HepG2 (cell line): Measurements from ENCODE around the gene BST1. TPM values are rescaled to one million over a fixed set of nuclear protein-coding genes. Genes with fewer than 3 reads are reported as not detected.

Experiments
- ATAC-seq: fragments of 200-7000 bp; cut with Tn5 transposase; 3 replicates; pipeline ENCODE4 v1.9.1; 2020; ENCODE audit warnings: mild to moderate bottlenecking, moderate library complexity
- BruUV-seq: library from RNA; stranded (reverse); fragments of 400-500 nt; replicated peaks from 2 replicates; lab custom pipeline; 2021; lab: Mats Ljungman, UMichigan
- CTCF ChIA-PET: fragments of 300-600 bp; formaldehyde crosslinking; extraction: SDS; loops from one replicate; lab custom pipeline; 2021; ENCODE audit warnings: low total read pairs, inconsistent platforms, low intra/inter-chr PET ratio; lab: Yijun Ruan, JAX
- POLR2A ChIA-PET: fragments of 350-600 bp; sonication (Branson Sonifier 250); formaldehyde crosslinking; loops from one replicate; lab custom pipeline; 2020; ENCODE audit warnings: antibody characterized with exemption, inconsistent platforms; lab: Yijun Ruan, JAX
- DNase-seq: peaks from one replicate; pipeline ENCODE4 v3.0.0-alpha.2; 2015; ENCODE audit warnings: low spot score
- FAIRE-seq: peaks from 3 replicates; lab custom pipeline; 2011; peaks lifted over from hg19 to GRCh38; lab: Jason Lieb, UNC
- H2AFZ ChIP-seq: one replicate; pipeline ENCODE4 v1.6.1; 2011; ENCODE audit warnings: low read length, inconsistent platforms
- H3K27ac ChIP-seq: fragments of 300-600 bp; 3 replicates; pipeline ENCODE4 v1.8.0; 2011; ENCODE audit warnings: mixed run types, mild to moderate bottlenecking, mixed read lengths, low read length, inconsistent platforms; ENCODE audit not compliant: insufficient read depth; ENCODE audit errors: extremely low read length
- H3K27me3 ChIP-seq, 2 experiments: fragments of 200-600 bp in 1 of 2; 2 replicates in 1 of 2; 3 replicates in 1 of 2; pipeline versions ENCODE4 v1.6.0 to v1.8.0; 2011; ENCODE audit warnings: low read length in 2 of 2, mild to moderate bottlenecking in 2 of 2, moderate library complexity in 2 of 2, inconsistent platforms in 1 of 2; ENCODE audit not compliant: insufficient read depth in 2 of 2, control insufficient read depth in 1 of 2
- H3K36me3 ChIP-seq, 2 experiments: fragments of 200-600 bp in 1 of 2; replicated peaks in 1 of 2; 2 replicates in 1 of 2; 3 replicates in 1 of 2; pipeline versions ENCODE4 v1.5.1 to v1.8.0; 2011; ENCODE audit warnings: low read length in 2 of 2, inconsistent platforms in 1 of 2; ENCODE audit not compliant: insufficient read depth in 2 of 2, control insufficient read depth in 1 of 2
- H3K4me1 ChIP-seq: 2 replicates; pipeline ENCODE4 v1.5.1; 2012; ENCODE audit warnings: low read length, inconsistent platforms; ENCODE audit not compliant: insufficient read depth
- H3K4me2 ChIP-seq: 2 replicates; pipeline ENCODE4 v1.6.0; 2011; ENCODE audit warnings: low read depth, low read length, inconsistent platforms
- H3K4me3 ChIP-seq, 3 experiments: fragments of 200-600 bp in 1 of 3; sonication (generic), shearing (Covaris generic) in 1 of 3; replicated peaks in 1 of 3; 2 replicates each; pipeline ENCODE4 v1.5.1; 2011 to 2016; ENCODE audit warnings: low read length in 3 of 3, inconsistent platforms in 2 of 3, low read depth in 2 of 3, mild to moderate bottlenecking in 2 of 3, control low read depth in 1 of 3, mixed read lengths in 1 of 3; ENCODE audit not compliant: insufficient read depth in 1 of 3
- H3K79me2 ChIP-seq: one replicate; pipeline ENCODE4 v1.6.1; 2011; ENCODE audit warnings: low read length, inconsistent platforms; ENCODE audit not compliant: insufficient read depth
- H3K9ac ChIP-seq: 2 replicates; pipeline ENCODE4 v1.6.0; 2011; ENCODE audit warnings: mild to moderate bottlenecking, low read depth, low read length, inconsistent platforms; ENCODE audit not compliant: insufficient read depth
- H3K9me3 ChIP-seq: 2 replicates; pipeline ENCODE4 v1.5.1; 2012; ENCODE audit warnings: mild to moderate bottlenecking, low read length
- H4K20me1 ChIP-seq: 2 replicates; pipeline ENCODE4 v1.6.0; 2011; ENCODE audit warnings: inconsistent platforms, mild to moderate bottlenecking, low read length, moderate library complexity; ENCODE audit not compliant: insufficient read depth
- CENPT ChIP-seq: sonication (generic); formaldehyde crosslinking; IDR thresholded peaks from 2 replicates; pipeline ENCODE4 v1.8.0; 2022; ENCODE audit warnings: low read depth, mild to moderate bottlenecking, moderate library complexity, missing genetic modification reagents
- POLR2AphosphoS2 ChIP-seq: IDR thresholded peaks from 2 replicates; pipeline ENCODE4 v1.6.1; 2011; ENCODE audit warnings: low read depth, low read length, improper control_type of control experiment
- SNRNP70 ChIP-seq: fragments of 200-400 bp; formaldehyde crosslinking; IDR thresholded peaks from 2 replicates; pipeline ENCODE4 v1.6.1; 2017; ENCODE audit warnings: mild to moderate bottlenecking, low read depth, low read length, moderate library complexity
- TCF7L2 ChIP-seq: IDR thresholded peaks from 2 replicates; pipeline ENCODE4 v1.6.1; 2011; ENCODE audit warnings: mild to moderate bottlenecking, low read depth, low read length, moderate library complexity
- TSC22D2 ChIP-seq: sonication (generic); formaldehyde crosslinking; IDR thresholded peaks from 2 replicates; pipeline ENCODE4 v1.5.1; 2020; ENCODE audit warnings: missing genetic modification reagents, mild to moderate bottlenecking, borderline replicate concordance
- ZNF296 ChIP-seq: sonication (generic); formaldehyde crosslinking; conservative IDR thresholded peaks from 2 replicates; pipeline ENCODE4 v1.5.0; 2020; ENCODE audit warnings: mild to moderate bottlenecking, missing genetic modification reagents
- ZNF337 ChIP-seq: sonication (generic); formaldehyde crosslinking; IDR thresholded peaks from 2 replicates; pipeline ENCODE4 v1.5.1; 2020; ENCODE audit warnings: missing genetic modification reagents, low read depth, mild to moderate bottlenecking, borderline replicate concordance
- ZNF775 ChIP-seq: sonication (generic); formaldehyde crosslinking; IDR thresholded peaks from 2 replicates; pipeline ENCODE4 v1.4.0; 2020; ENCODE audit warnings: missing genetic modification reagents, mild to moderate bottlenecking, moderate library complexity, borderline replicate concordance
- ZSCAN29 ChIP-seq: sonication (generic); formaldehyde crosslinking; conservative IDR thresholded peaks from 2 replicates; pipeline ENCODE4 v1.4.0; 2020; ENCODE audit warnings: mild to moderate bottlenecking, missing genetic modification reagents
- WGBS: methylation state at CpG from one replicate; pipeline ENCODE4 v1.1.6; 2017; ENCODE audit warnings: low lambda C conversion rate; 5-methylcytosine and 5-hydroxymethylcytosine counted together
- in situ Hi-C: cut with HindIII; loops from 2 replicates; pipeline ENCODE4 v1.10.0; 2017; ENCODE audit warnings: low pct_unique_long_range_greater_than_20kb; ENCODE audit not compliant: extremely low pct_ligation_motif_present
- intact Hi-C: fragments of 100-400 bp; cut with micrococcal nuclease; formaldehyde crosslinking; loops from one replicate; pipeline ENCODE4 v1.10.0; 2022; ENCODE audit not compliant: unreplicated experiment
- polyA plus RNA-seq, 8 experiments: library from polyadenylated mRNA; depleted of rRNA in 3 of 8; stranded (reverse) in 7 of 8; unstranded in 1 of 8; fragments of >200 nt; fragmentation: Illumina TruSeq in 4 of 8; extraction: Trizol in 4 of 8; gene quantifications; 2 replicates each; pipeline versions ENCODE4 v1.2.1 to v1.2.3, GENCODE V29; 2011 to 2016; ENCODE audit warnings: low read depth in 4 of 8, missing spikeins in 1 of 8, mixed read lengths in 1 of 8; ENCODE audit not compliant: insufficient read depth in 1 of 8
- total RNA-seq, 5 experiments: library from RNA; depleted of rRNA; stranded (reverse); fragments of >200 nt; fragmentation: Illumina TruSeq; extraction: Trizol; gene quantifications; 2 replicates each; pipeline ENCODE4 v1.2.3, GENCODE V29; 2016; ENCODE audit warnings: low read depth in 1 of 5
- TF ChIP-seq, protein P1 (sequence below): sonication (generic); formaldehyde crosslinking; IDR thresholded peaks from 2 replicates; pipeline ENCODE4 v1.5.0; 2020; ENCODE audit warnings: missing genetic modification reagents
- TF ChIP-seq, protein P2 (sequence below): sonication (generic); formaldehyde crosslinking; IDR thresholded peaks from 2 replicates; pipeline ENCODE4 v1.8.0; 2022; ENCODE audit warnings: mild to moderate bottlenecking, missing genetic modification reagents, moderate library complexity
- TF ChIP-seq, protein P3 (sequence below): sonication (generic); formaldehyde crosslinking; IDR thresholded peaks from 2 replicates; pipeline ENCODE4 v1.8.1; 2023; ENCODE audit warnings: mild to moderate bottlenecking, moderate library complexity, missing genetic modification reagents
- TF ChIP-seq, protein P4 (sequence below): sonication (generic); formaldehyde crosslinking; IDR thresholded peaks from 2 replicates; pipeline ENCODE4 v1.4.0; 2020; ENCODE audit warnings: missing genetic modification reagents, mild to moderate bottlenecking, borderline replicate concordance

BST1 gene
- total and polyA plus RNA-seq, 2 of the 13 experiments (the other 11 are each of a cell fraction or from before 2014, with no cell fraction given): 0.09 to 0.49 TPM

DNA sequence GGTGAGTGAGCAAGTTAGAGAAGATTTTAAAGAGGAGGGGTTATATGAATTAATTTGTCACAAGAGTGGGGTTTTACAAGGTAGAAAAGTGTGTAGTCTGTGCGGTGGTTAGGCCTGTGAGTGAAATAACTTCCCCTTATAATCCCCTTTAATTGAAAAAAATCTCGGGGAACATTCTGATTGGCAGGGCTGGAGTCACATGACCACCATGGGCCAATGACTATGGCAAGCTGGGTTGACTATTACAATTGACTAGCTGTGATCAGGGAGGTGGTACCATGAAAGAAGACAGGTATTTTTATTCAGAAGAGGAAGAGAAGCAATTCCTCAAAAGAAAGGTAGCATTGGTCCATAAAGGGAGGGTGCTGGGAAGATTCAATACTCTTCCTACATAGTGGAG, 48.3 kb downstream of the BST1 start:
- Histone ChIP-seq H3K27me3 (peaks cover 2 to 7% of the 10 kb centered on the region in 2 experiments; a peak in 2 of 5 replicates), H3K4me3 (no peak overlapping the region), H3K27ac (no peak overlapping the region), H4K20me1 (no peaks in the 10 kb centered on the region), H3K4me1 (no peaks in the 10 kb centered on the region), H3K4me2 (no peak overlapping the region), H3K9me3 (no peaks in the 10 kb centered on the region), H3K79me2 (no peaks in the 10 kb centered on the region)
- CTCF ChIA-PET: no interaction called here
- BruUV-seq: no TSS peak
- intact Hi-C loops: no loop called here
- no peak for DNase-seq
- TF ChIP-seq POLR2AphosphoS2: no peak
- TF ChIP-seq, all 625 proteins: peak for 0
- in situ Hi-C loops: no loop called here
- H3K9ac ChIP-seq: no peak overlapping the region
- no peak for ATAC-seq
- no peaks in the 10 kb centered on the region for H3K36me3 ChIP-seq
- FAIRE-seq: no peak
- no peak overlapping the region for H2AFZ ChIP-seq
- POLR2A ChIA-PET: no interaction called here
- 7% methylated on average over 2 of the region's 2 CpGs for WGBS

DNA sequence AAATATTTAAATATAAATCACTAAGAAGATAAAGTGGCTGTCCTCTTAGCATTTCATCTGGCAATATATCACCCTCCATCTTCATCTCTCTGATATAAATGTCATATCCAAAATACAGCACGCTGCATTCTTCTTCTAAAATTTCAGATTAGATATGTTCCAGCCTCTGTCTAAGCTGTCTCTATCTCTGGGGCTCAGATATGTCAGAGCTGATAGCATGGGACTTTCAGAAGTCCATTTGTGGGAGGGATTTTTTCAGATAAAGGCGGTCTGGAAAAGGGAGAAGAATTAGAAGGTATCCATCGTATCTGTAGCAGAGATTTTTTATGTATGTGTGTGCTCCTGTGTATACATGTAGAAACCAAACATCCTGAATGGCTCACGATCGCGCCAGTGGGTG, 50.2 kb downstream of the BST1 start:
- no TSS peak for BruUV-seq
- POLR2A ChIA-PET: no interaction called here
- peaks cover 5% of the 10 kb centered on the region; the same call in 1 of the 2 replicates for H3K4me1 ChIP-seq
- peaks cover 2 to 7% of the 10 kb centered on the region in 2 experiments; a peak in 2 of 5 replicates for H3K27me3 ChIP-seq
- H3K9me3 ChIP-seq: no peaks in the 10 kb centered on the region
- no peaks in the 10 kb centered on the region for H3K79me2 ChIP-seq
- WGBS: 34% methylated on average over 6 of the region's 6 CpGs
- H3K27ac ChIP-seq: no peak overlapping the region
- no peak overlapping the region for H2AFZ ChIP-seq
- no peaks in the 10 kb centered on the region for H3K36me3 ChIP-seq
- DNase-seq (no peak), FAIRE-seq (no peak), ATAC-seq (no peak)
- CTCF ChIA-PET: no interaction called here
- H4K20me1 ChIP-seq: no peaks in the 10 kb centered on the region
- intact Hi-C loops (no loop called here), in situ Hi-C loops (no loop called here)
- H3K4me2 ChIP-seq: no peak overlapping the region
- no peak overlapping the region for H3K4me3 ChIP-seq
- H3K9ac ChIP-seq: no peak overlapping the region
- TF ChIP-seq, protein P1, sequence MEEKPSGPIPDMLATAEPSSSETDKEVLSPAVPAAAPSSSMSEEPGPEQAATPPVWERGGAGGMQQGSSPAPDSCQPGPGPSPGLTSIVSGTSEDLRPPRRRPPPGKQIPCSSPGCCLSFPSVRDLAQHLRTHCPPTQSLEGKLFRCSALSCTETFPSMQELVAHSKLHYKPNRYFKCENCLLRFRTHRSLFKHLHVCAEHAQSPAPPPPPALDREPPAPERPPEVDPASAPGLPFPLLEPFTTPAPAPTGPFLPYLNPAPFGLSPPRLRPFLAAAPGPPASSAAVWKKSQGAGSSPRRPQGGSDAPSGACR (CRISPR knock-in tag): no peak
- no peak for TF ChIP-seq ZNF296 (CRISPR knock-in tag)
- no peak for TF ChIP-seq CENPT
- no peak for TF ChIP-seq SNRNP70
- TF ChIP-seq, protein P2, sequence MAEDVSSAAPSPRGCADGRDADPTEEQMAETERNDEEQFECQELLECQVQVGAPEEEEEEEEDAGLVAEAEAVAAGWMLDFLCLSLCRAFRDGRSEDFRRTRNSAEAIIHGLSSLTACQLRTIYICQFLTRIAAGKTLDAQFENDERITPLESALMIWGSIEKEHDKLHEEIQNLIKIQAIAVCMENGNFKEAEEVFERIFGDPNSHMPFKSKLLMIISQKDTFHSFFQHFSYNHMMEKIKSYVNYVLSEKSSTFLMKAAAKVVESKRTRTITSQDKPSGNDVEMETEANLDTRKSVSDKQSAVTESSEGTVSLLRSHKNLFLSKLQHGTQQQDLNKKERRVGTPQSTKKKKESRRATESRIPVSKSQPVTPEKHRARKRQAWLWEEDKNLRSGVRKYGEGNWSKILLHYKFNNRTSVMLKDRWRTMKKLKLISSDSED (CRISPR knock-in tag): no peak
- TF ChIP-seq ZSCAN29: no peak
- TF ChIP-seq, protein P3, sequence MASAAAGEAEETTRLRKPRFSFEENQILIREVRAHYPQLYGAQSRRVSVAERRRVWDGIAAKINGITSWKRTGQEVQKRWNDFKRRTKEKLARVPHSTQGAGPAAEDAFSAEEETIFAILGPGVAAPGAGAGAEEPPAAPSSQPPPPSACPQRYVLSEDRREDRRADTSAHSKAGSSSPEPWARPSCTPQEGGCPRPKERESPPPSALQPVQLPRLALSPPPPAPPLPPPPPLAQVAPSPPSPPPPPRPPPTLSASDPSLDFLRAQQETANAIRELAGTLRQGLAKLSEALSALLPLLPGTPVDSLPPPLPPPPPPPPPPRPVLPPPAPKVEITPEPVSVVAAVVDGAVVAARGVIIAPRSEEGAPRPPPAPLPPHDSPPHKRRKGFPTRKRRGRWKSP (CRISPR knock-in tag): no peak
- TF ChIP-seq, protein P4, sequence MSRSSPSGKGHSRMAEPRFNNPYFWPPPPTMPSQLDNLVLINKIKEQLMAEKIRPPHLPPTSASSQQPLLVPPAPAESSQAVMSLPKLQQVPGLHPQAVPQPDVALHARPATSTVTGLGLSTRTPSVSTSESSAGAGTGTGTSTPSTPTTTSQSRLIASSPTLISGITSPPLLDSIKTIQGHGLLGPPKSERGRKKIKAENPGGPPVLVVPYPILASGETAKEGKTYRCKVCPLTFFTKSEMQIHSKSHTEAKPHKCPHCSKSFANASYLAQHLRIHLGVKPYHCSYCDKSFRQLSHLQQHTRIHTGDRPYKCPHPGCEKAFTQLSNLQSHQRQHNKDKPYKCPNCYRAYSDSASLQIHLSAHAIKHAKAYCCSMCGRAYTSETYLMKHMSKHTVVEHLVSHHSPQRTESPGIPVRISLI (CRISPR knock-in tag): no peak
- no peak for TF ChIP-seq TSC22D2
- no peak for TF ChIP-seq ZNF775
- TF ChIP-seq TCF7L2: no peak
- TF ChIP-seq ZNF337 (CRISPR knock-in tag): no peak
